ENCODE measurements around the gene HIPK2.

- no peak for TF ChIP-seq CTCF (IDR thresholded peaks at IDR 0.05)
- TF ChIP-seq POLR2A (IDR thresholded peaks at IDR 0.05) = no peak
Measured at GRCh38 chr7:139713526-139714162, 64.2 kb downstream of the HIPK2 start.
